ENCODE results near the gene DPYD.

DPYD gene

DNA sequence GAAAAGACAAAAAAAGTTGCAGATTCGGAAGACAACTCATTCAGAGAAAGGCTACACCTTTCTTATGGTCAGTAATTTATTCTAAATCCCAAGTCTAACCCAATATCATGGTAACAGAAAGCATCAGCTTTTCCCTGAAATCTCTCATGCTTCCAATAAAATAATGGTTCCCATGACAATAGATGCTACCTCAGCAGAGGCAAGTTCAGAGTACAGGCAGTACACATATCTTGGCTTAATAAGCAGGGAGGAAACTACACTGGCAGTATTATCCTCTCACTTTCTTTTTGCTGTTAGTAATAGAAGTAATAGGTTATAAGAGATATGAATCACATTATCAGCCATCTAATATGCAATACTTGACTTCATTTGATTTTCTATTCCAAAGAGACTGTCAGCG lies 137.1 kb downstream of the DPYD start:
- DNase-seq (ENCODE audit: low spot score): no peak

- DNase-seq (ENCODE audit: low spot score): no peak
These were observed 139.0 kb downstream of the DPYD start for GRCh38 chr1:97781762-97782337.

- no peak for DNase-seq (ENCODE audit: low spot score)
These were observed 139.9 kb downstream of the DPYD start for GRCh38 chr1:97780884-97781283.

- no peak for DNase-seq (ENCODE audit: low spot score)
These were observed 142.1 kb downstream of the DPYD start for GRCh38 chr1:97778718-97779117.

- DNase-seq (ENCODE audit: low spot score): no peak
These were observed 150.5 kb downstream of the DPYD start for GRCh38 chr1:97770376-97770775.

- no peak for DNase-seq (ENCODE audit: low spot score)
These were observed 153.5 kb downstream of the DPYD start for GRCh38 chr1:97767381-97767780.

- DNase-seq (ENCODE audit: low spot score): no peak
These were observed 155.8 kb downstream of the DPYD start for GRCh38 chr1:97764991-97765390.

DNA sequence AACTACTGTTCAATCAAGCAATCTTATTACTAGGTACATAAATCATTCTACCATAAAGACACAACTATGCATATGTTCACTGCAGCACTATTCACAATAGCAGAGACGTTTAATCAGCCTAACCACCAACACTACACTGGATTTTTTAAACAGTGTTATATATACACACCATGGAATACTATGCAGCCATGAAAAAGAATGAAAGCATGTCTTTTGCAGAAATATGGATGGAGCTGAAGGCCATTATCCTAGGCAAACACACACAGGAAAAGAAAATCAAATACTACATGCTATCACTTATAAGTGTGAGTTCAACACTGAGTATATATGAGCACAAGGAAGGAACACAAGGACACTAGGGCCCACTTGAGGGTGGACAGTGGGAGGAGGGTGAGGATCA lies 159.2 kb downstream of the DPYD start:
- DNase-seq (ENCODE audit: low spot score): no peak

DNA sequence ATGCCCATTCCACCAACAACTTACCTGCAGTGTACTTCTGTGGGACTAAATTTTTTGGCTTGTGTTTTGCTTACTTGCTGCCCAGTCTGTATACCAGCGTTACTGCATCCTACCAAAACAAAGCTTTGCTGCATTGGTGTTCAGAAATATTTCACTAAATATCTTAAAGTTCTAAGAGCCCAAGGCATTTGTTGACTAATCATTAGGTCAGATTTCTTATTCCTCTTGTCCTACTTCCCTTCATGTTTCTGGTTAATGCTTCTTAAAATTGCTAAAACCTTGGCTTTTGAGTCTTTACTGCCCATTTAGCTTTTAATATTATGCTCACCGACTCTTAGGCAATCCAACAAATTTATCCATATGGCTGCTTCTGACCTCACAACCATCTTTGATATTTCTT lies 161.8 kb downstream of the DPYD start:
- no peak for DNase-seq (ENCODE audit: low spot score)

DNA sequence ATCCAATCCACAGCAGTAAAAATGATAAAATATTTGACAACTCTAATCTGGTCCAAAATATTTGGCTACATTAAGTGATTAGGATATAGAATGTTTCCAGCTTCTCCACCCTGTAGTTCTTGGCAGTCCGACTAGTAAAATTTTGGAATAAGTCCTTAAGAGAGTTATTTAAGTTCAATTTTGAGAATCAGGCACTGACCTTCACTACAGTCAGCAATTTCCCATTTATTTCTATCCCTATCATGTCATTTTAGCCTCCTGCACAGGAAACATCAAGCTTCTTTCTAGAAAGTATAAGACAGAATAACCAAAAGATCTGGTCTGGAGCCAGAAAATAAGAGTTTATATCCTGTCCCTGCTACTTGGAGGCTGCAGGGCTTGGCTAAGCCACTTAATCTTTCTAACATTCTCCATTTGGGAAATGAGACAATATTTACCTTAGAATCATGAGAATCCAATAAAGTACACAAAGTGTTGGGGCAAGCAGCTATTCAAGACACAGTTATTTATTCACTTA lies 162.2 kb downstream of the DPYD start:
- DNase-seq (ENCODE audit: low spot score): no peak

- no peak for DNase-seq (ENCODE audit: low spot score)
These were observed 174.9 kb downstream of the DPYD start for GRCh38 chr1:97745912-97746311.

GRCh38 chr1:97744977-97745376 lies 175.9 kb downstream of the DPYD start:
- no peak for DNase-seq (ENCODE audit: low spot score)

GRCh38 chr1:97743129-97743528 lies 177.7 kb downstream of the DPYD start:
- DNase-seq (ENCODE audit: low spot score): no peak

DNA sequence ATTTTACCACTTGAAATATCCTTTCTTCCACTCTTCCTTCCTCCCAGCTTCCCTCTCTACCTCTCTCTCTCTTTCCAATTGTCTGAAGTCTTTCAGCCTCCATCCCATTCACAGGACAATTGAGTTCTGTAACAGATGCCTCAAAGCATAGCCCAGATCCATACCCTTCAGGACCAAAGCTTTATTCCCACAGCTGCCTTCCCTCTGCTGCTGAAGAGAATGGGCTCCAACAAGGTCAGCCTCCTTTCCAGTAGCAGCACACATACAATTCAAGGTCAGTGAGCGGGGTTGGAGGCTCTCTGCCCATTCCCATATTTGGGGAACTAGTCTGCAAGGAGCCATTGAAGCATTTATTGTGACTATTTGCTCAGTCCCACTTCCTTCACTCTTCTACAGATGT lies 179.9 kb downstream of the DPYD start:
- no peak for DNase-seq (ENCODE audit: low spot score)

DNA sequence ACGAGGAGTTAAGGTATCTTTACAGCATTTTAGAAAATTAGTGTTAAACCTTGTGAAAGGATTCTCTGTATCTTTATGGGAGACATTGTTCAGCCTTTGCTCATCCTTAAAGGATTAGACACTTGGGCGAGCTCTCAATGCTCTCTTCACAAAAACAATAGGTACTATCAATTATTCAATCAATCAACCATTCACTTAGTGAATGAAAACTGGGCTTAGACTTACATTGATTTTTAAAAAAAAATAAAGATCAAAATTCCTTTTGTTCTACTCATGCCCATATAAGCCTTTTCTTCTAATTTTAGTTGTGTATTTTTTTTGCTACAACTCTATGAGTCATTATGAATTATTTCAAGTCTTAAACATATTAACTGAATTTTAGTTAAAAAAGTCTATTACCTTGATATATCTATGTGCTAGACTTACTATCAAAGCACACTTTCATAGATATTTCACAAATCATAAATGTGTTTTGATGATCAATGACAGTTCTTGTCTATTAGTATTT lies 181.2 kb downstream of the DPYD start:
- DNase-seq (ENCODE audit: low spot score): no peak

GRCh38 chr1:97738270-97738669 lies 182.6 kb downstream of the DPYD start:
- DNase-seq (ENCODE audit: low spot score): no peak

DNA sequence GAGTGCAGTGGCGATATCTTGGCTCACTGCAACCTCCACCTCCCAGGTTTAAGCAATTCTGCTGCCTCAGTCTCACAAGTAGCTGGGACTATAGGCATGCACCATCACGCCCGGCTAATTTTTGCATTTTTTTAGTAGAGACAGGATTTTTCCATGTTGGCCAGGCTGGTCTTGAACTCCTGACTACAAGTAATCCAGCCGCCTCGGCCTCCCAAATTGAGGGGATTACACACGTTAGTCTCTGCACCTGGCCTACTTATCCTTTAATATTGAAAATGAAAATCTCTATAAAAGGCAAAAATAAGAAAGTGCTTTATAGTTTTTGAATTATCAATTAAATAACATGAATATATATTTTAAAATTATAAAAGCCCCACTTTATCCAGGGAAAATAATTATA lies 190.6 kb downstream of the DPYD start:
- DNase-seq (ENCODE audit: low spot score): no peak

DNA sequence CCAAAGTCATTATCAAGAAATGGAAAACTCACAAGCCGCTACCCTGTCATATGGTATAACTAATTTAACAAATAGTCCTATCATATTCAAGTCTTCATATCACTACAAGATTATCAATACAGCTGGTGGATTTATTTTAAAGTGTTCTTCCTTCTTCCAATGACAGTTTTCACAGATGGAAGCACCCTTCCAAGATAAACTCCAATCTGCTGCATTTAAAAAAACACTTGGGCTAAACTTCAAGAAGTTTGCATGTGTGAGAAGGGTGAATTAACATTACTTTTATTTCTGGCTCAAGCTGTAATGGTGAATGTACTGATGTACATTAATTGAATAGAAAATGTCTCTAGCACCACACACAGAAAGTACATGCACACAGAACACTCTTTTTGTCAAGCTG lies 192.4 kb downstream of the DPYD start:
- DNase-seq (ENCODE audit: low spot score): no peak

GRCh38 chr1:97727029-97727428 lies 193.8 kb downstream of the DPYD start:
- DNase-seq (ENCODE audit: low spot score): no peak

DNA sequence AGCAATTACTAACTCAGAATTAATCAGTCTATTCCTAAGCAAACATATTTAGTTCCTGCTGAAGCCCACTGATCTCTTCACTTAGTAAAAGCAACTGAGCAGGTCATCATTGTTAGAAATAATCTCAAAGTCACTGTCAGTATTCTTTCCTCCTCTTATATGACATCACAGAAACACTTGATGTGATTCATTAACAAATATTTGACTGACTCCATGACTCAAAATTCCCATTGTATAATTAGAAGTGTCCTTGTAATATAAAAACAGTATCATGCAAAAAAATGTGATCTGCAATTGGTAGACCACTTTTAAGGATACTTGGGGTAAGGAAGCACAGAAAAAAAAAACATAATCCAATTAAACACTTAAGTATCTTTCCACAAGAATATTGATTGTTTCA lies 194.4 kb downstream of the DPYD start:
- DNase-seq (ENCODE audit: low spot score): no peak

- DNase-seq (ENCODE audit: low spot score): no peak
These were observed 199.6 kb downstream of the DPYD start for GRCh38 chr1:97721221-97721620.

DNA sequence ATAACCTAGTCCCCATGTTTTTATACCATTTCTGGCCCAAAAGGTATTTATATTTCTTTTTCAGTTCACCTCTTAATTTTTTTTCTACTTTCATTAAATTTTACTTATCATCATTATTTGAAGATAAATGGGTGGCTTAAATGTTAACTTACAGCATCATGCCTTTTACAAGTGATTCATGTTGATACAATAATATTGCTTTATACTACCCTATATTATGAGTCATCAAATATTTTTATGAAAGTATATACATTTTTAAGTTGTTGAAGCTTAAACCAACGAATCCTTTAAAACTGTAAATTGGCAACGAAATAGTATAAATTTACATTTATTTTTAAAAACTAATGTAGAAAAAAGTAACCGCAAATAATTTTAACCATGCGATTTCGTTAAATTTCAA lies 207.9 kb downstream of the DPYD start:
- no peak for DNase-seq (ENCODE audit: low spot score)

DNA sequence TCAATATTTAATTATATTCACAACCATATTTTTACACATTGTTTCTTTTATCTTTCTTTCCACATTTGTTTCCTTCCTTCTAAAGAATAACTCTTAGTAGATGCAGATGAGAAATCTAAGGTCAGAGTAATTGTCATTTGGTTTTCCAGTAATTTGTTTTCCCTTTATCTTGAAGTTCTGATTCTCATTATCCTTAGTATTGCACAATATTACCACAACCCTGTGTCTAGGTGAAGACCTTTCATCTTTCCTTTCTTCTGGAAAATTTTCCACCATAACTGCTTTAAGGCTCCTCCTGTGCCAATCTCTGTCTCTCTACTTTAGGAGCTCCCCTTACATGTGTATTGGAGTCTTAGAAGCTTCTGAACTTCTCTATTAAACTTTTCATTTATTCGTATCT lies 209.0 kb downstream of the DPYD start:
- DNase-seq (ENCODE audit: low spot score): no peak

GRCh38 chr1:97693601-97694000 lies 227.2 kb downstream of the DPYD start:
- DNase-seq (ENCODE audit: low spot score): no peak

All from kidney capillary endothelial cell (primary cell).